GM12878 (cell line): ENCODE data around the gene VWA8.

Source experiments
- NFYB ChIP-seq: IDR thresholded peaks from 2 replicates; pipeline ENCODE4 v1.6.1; 2011; ENCODE audit warnings: low read depth, mild to moderate bottlenecking, low read length, improper control_type of control experiment, moderate library complexity; ENCODE audit not compliant: insufficient read depth
- ZNF384 ChIP-seq: IDR thresholded peaks from 2 replicates; pipeline ENCODE4 v1.6.1; 2012; ENCODE audit warnings: low read depth, mild to moderate bottlenecking, low read length, improper control_type of control experiment, borderline replicate concordance
- ZSCAN29 ChIP-seq: fragments of 450-650 bp; IDR thresholded peaks from 2 replicates; pipeline ENCODE4 v1.6.1; 2017; ENCODE audit warnings: mild to moderate bottlenecking, moderate library complexity
- TF ChIP-seq, protein P1 (sequence below): fragments of 450-650 bp; formaldehyde crosslinking; IDR thresholded peaks from 2 replicates; pipeline ENCODE4 v1.4.0; 2020; ENCODE audit warnings: mild to moderate bottlenecking, moderate library complexity

DNA sequence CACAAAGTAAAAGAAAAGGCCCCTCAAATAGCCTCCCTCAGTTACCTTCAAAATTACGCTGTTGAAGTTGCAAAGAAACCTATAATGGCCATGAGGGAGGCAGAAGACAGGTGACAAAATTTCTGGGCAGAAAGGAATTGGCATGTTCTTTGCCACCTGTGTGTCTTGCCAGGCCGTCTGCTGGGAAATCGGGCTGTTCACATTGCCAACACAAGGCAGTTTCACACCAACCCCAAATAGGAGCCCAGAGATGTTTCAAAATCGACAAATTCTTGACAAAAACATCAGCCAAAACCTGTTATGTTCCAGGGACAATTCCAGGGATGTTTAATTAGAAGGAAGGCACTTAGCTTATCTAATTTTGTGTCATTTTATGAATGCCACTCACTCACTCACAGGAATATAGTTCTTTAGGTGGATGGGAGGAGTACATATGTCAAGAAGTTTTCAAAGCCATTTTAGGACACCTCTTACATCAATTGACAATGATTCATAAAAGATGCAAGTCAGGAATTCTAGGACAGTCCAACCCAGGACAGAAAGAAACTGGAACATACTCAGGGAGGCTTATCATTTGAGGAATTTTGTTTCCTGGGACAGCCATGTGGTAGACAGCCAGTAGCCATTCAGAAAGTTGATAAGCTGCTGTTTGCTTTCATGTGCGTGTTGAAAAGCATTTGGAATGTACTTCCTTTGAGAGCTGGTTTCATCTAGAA is 339.0 kb downstream of the VWA8 start:
- TF ChIP-seq, protein P1, sequence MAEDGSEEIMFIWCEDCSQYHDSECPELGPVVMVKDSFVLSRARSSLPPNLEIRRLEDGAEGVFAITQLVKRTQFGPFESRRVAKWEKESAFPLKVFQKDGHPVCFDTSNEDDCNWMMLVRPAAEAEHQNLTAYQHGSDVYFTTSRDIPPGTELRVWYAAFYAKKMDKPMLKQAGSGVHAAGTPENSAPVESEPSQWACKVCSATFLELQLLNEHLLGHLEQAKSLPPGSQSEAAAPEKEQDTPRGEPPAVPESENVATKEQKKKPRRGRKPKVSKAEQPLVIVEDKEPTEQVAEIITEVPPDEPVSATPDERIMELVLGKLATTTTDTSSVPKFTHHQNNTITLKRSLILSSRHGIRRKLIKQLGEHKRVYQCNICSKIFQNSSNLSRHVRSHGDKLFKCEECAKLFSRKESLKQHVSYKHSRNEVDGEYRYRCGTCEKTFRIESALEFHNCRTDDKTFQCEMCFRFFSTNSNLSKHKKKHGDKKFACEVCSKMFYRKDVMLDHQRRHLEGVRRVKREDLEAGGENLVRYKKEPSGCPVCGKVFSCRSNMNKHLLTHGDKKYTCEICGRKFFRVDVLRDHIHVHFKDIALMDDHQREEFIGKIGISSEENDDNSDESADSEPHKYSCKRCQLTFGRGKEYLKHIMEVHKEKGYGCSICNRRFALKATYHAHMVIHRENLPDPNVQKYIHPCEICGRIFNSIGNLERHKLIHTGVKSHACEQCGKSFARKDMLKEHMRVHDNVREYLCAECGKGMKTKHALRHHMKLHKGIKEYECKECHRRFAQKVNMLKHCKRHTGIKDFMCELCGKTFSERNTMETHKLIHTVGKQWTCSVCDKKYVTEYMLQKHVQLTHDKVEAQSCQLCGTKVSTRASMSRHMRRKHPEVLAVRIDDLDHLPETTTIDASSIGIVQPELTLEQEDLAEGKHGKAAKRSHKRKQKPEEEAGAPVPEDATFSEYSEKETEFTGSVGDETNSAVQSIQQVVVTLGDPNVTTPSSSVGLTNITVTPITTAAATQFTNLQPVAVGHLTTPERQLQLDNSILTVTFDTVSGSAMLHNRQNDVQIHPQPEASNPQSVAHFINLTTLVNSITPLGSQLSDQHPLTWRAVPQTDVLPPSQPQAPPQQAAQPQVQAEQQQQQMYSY: no peak
- TF ChIP-seq ZSCAN29 (no peak), NFYB (no peak), ZNF384 (no peak)
